Progenitor cell of endocrine pancreas (in vitro differentiated cells): ENCODE measurements around the gene MACROD2. TPM values are rescaled to one million over a fixed set of nuclear protein-coding genes. Genes with fewer than 3 reads are reported as not detected.

Experiments used
- DNase-seq: peaks from one replicate; pipeline ENCODE4 v3.0.0; 2021; ENCODE audit warnings: low spot score; ENCODE audit not compliant: unreplicated experiment
- H3K27ac Mint-ChIP-seq: 2 replicates; pipeline ENCODE4 v1.8.0; 2021; ENCODE audit warnings: mild to moderate bottlenecking, moderate library complexity, mixed read lengths
- H3K27me3 Mint-ChIP-seq: 2 replicates; pipeline ENCODE4 v1.8.0; 2021; ENCODE audit warnings: mixed read lengths
- H3K36me3 Mint-ChIP-seq: 2 replicates; pipeline ENCODE4 v1.8.0; 2022; ENCODE audit warnings: mixed read lengths; ENCODE audit not compliant: insufficient read depth
- H3K4me1 Mint-ChIP-seq: 2 replicates; pipeline ENCODE4 v1.8.0; 2021; ENCODE audit warnings: low read depth, mixed read lengths
- H3K4me3 Mint-ChIP-seq: 2 replicates; pipeline ENCODE4 v1.8.0; 2021; ENCODE audit warnings: low read depth, mild to moderate bottlenecking, moderate library complexity, mixed read lengths
- H3K9me3 Mint-ChIP-seq: 2 replicates; pipeline ENCODE4 v1.8.0; 2021; ENCODE audit warnings: low read depth, mixed read lengths
- total RNA-seq: library from RNA; stranded (reverse); gene quantifications from 2 replicates; pipeline ENCODE4 v1.2.1, GENCODE V29; 2021
- TF ChIP-seq, protein P1 (sequence below): fragments of 200-600 bp; sonication (generic); IDR thresholded peaks from one replicate; pipeline ENCODE4 v1.5.0; 2021; ENCODE audit warnings: antibody characterized with exemption, mild to moderate bottlenecking; ENCODE audit not compliant: unreplicated experiment

The MACROD2 gene
- total RNA-seq, 1 donor from 2014 or later = 7.6 TPM

GRCh38 chr20:14720251-14720650 is 724.9 kb downstream of the MACROD2 start:
- Mint-ChIP-seq H3K27me3 (no peaks in the 10 kb centered on the region), H3K4me1 (peaks cover 21% of the 10 kb centered on the region), H3K9me3 (peaks cover 4% of the 10 kb centered on the region), H3K27ac (no peak overlapping the region), H3K36me3 (no peaks in the 10 kb centered on the region), H3K4me3 (no peak overlapping the region)
- TF ChIP-seq, protein P1, sequence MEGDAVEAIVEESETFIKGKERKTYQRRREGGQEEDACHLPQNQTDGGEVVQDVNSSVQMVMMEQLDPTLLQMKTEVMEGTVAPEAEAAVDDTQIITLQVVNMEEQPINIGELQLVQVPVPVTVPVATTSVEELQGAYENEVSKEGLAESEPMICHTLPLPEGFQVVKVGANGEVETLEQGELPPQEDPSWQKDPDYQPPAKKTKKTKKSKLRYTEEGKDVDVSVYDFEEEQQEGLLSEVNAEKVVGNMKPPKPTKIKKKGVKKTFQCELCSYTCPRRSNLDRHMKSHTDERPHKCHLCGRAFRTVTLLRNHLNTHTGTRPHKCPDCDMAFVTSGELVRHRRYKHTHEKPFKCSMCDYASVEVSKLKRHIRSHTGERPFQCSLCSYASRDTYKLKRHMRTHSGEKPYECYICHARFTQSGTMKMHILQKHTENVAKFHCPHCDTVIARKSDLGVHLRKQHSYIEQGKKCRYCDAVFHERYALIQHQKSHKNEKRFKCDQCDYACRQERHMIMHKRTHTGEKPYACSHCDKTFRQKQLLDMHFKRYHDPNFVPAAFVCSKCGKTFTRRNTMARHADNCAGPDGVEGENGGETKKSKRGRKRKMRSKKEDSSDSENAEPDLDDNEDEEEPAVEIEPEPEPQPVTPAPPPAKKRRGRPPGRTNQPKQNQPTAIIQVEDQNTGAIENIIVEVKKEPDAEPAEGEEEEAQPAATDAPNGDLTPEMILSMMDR = no peak
- DNase-seq = no peak

DNA sequence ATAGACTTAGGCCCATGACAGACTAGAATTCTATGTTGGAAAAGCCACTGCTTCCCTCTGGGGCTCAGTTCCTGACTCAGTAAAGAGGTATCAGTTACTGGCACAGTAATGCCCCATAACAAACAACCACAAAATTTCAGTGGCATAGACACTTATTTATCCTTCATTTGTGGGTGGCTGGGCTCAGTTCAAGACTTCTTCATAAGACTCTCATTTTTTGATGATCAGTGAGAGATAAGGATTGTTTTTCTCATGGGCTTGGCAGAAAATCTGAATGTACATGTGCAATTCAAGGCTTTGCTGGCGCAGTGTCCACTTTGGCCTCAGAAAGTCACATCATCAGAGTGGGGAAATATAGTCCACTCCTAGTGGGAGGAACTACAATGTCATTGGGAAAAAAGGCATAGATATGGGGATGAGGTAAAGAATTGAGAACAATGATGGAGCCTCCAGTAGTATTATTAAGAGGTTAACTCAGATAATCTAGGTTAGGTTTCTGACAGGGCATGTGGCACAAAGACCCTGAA is 726.7 kb downstream of the MACROD2 start:
- H3K4me1 Mint-ChIP-seq = peaks cover 14% of the 10 kb centered on the region
- TF ChIP-seq, protein P1 = no peak
- H3K27ac Mint-ChIP-seq = no peak overlapping the region
- DNase-seq = no peak
- H3K4me3 Mint-ChIP-seq = no peak overlapping the region
- H3K36me3 Mint-ChIP-seq = no peaks in the 10 kb centered on the region
- peaks cover 4% of the 10 kb centered on the region for H3K9me3 Mint-ChIP-seq
- no peaks in the 10 kb centered on the region for H3K27me3 Mint-ChIP-seq

DNA sequence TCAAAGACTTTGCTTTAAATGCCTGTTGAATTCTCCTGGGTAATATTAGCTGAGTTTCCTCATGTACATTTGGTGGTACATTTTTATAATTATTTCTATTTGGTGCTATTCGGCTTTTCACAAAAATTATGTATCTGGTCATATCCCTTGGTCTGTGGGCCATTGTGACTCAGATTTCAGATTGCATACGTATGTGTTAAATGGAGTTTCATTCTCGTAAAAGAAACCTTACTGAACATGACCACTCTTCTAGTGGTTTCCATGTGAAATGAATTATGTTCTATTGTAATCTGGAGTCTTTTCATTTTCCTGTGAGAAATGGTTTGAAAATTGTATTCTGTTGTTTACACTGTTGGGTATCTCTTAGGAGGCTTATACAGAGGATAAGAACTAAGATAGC is 728.3 kb downstream of the MACROD2 start:
- TF ChIP-seq, protein P1 = no peak
- H3K4me3 Mint-ChIP-seq = no peak overlapping the region
- H3K36me3 Mint-ChIP-seq = no peaks in the 10 kb centered on the region
- peaks cover 6% of the 10 kb centered on the region for H3K4me1 Mint-ChIP-seq
- DNase-seq = no peak
- no peak overlapping the region for H3K27ac Mint-ChIP-seq
- H3K9me3 Mint-ChIP-seq = no peaks in the 10 kb centered on the region
- no peaks in the 10 kb centered on the region for H3K27me3 Mint-ChIP-seq

- TF ChIP-seq, protein P1 = no peak
- Mint-ChIP-seq H3K4me1 (peaks cover 6% of the 10 kb centered on the region), H3K36me3 (no peaks in the 10 kb centered on the region), H3K4me3 (no peak overlapping the region), H3K27ac (no peak overlapping the region), H3K27me3 (no peaks in the 10 kb centered on the region), H3K9me3 (no peaks in the 10 kb centered on the region)
- no peak for DNase-seq
Measured at GRCh38 chr20:14724036-14724435, 728.7 kb downstream of the MACROD2 start.

GRCh38 chr20:14724468-14724867 is 729.2 kb downstream of the MACROD2 start:
- no peaks in the 10 kb centered on the region for H3K27me3 Mint-ChIP-seq
- no peaks in the 10 kb centered on the region for H3K36me3 Mint-ChIP-seq
- TF ChIP-seq, protein P1 = no peak
- no peak overlapping the region for H3K27ac Mint-ChIP-seq
- no peak for DNase-seq
- H3K4me3 Mint-ChIP-seq = no peak overlapping the region
- peaks cover 8% of the 10 kb centered on the region for H3K4me1 Mint-ChIP-seq
- H3K9me3 Mint-ChIP-seq = no peaks in the 10 kb centered on the region
